A549 (cell line): ENCODE data around the gene MAGI2. TPM values are rescaled to one million over a fixed set of nuclear protein-coding genes. Genes with fewer than 3 reads are reported as not detected.

ENCODE experiments used
- ATAC-seq, 2 experiments: fragments of 200-7000 bp in 1 of 2; fragments of >200 bp in 1 of 2; cut with Nextera tagmentation in 1 of 2; cut with Tn5 transposase in 1 of 2; 3 replicates each; pipeline versions ENCODE4 v1.8.0 to v1.9.1; 2018 to 2020; ENCODE audit warnings: mild to moderate bottlenecking in 1 of 2, moderate library complexity in 1 of 2
- CTCF ChIA-PET: fragments of 300-600 bp; sonication (Branson Sonifier 250); formaldehyde crosslinking; extraction: SDS; loops from one replicate; lab custom pipeline; 2021; ENCODE audit warnings: antibody characterized with exemption, inconsistent platforms; lab: Yijun Ruan, JAX
- POLR2A ChIA-PET: fragments of 350-600 bp; formaldehyde crosslinking; extraction: SDS; loops from one replicate; lab custom pipeline; 2021; ENCODE audit warnings: antibody characterized with exemption, inconsistent platforms; lab: Yijun Ruan, JAX
- DNase-seq, 2 experiments: peaks; one replicate each; pipeline versions ENCODE4 v3.0.0 to v3.0.0-alpha.2; 2011 to 2016; ENCODE audit warnings: low read depth in 1 of 2, low spot score in 1 of 2
- FAIRE-seq: peaks from 2 replicates; lab custom pipeline; 2011; peaks lifted over from hg19 to GRCh38; lab: Jason Lieb, UNC
- H3K27ac ChIP-seq, 2 experiments: fragments of >200 bp; sonication (Bioruptor Twin); formaldehyde crosslinking; 3 replicates each; pipeline ENCODE4 v1.5.1; 2016 to 2017
- H3K4me1 ChIP-seq: fragments of >200 bp; sonication (Bioruptor Twin); formaldehyde crosslinking; 3 replicates; pipeline ENCODE4 v1.6.1; 2016
- H3K4me2 ChIP-seq: fragments of >200 bp; sonication (Bioruptor Twin); formaldehyde crosslinking; 3 replicates; pipeline ENCODE4 v1.6.1; 2016
- H3K4me3 ChIP-seq: fragments of >200 bp; sonication (Bioruptor Twin); formaldehyde crosslinking; 3 replicates; pipeline ENCODE4 v1.5.1; 2016
- H3K9me3 ChIP-seq: fragments of >200 bp; sonication (Bioruptor Twin); formaldehyde crosslinking; 3 replicates; pipeline ENCODE4 v1.6.1; 2016
- CBX8 ChIP-seq: fragments of 200-600 bp; sonication (generic); IDR thresholded peaks from 2 replicates; pipeline ENCODE4 v1.6.1; 2016
- EHF ChIP-seq: fragments of 250-450 bp; sonication (Bioruptor Pico); IDR thresholded peaks from 2 replicates; pipeline ENCODE4 v1.5.0; 2020; ENCODE audit warnings: mild to moderate bottlenecking
- EP300 ChIP-seq, 2 experiments: fragments of >200 bp; sonication (Bioruptor Twin); formaldehyde crosslinking; IDR thresholded peaks; 2 replicates in 1 of 2; 3 replicates in 1 of 2; pipeline ENCODE4 v1.6.1; 2016 to 2017
- FOSB ChIP-seq: fragments of 250-450 bp; sonication (Bioruptor Pico); IDR thresholded peaks from 2 replicates; pipeline ENCODE4 v1.5.0; 2020; ENCODE audit warnings: mild to moderate bottlenecking, moderate library complexity
- GATA3 ChIP-seq: IDR thresholded peaks from 2 replicates; pipeline ENCODE4 v1.6.1; 2012; ENCODE audit warnings: borderline replicate concordance
- JUN ChIP-seq, 2 experiments: fragments of >200 bp; sonication (Bioruptor Twin); formaldehyde crosslinking; IDR thresholded peaks; 2 replicates in 1 of 2; 3 replicates in 1 of 2; pipeline ENCODE4 v1.6.1; 2016 to 2017
- KDM1A ChIP-seq: fragments of 200-600 bp; sonication (generic); IDR thresholded peaks from 2 replicates; pipeline ENCODE4 v1.6.1; 2016; ENCODE audit warnings: low read depth, mild to moderate bottlenecking
- KDM5A ChIP-seq: fragments of 200-600 bp; sonication (generic); IDR thresholded peaks from 2 replicates; pipeline ENCODE4 v1.6.1; 2016; ENCODE audit warnings: antibody characterized with exemption, mild to moderate bottlenecking
- MAX ChIP-seq: IDR thresholded peaks from 2 replicates; pipeline ENCODE4 v1.6.1; 2012
- MAZ ChIP-seq: fragments of 150-350 bp; IDR thresholded peaks from 2 replicates; pipeline ENCODE4 v1.6.1; 2014; ENCODE audit warnings: antibody characterized with exemption, low read depth, low read length, borderline replicate concordance
- MYC ChIP-seq: IDR thresholded peaks from 2 replicates; pipeline ENCODE4 v1.6.1; 2012; ENCODE audit warnings: mild to moderate bottlenecking, inconsistent platforms, low read length, improper control_type of control experiment, borderline replicate concordance
- NPAS2 ChIP-seq: fragments of 250-450 bp; sonication (Bioruptor Pico); IDR thresholded peaks from 2 replicates; pipeline ENCODE4 v1.8.0; 2022; ENCODE audit warnings: mild to moderate bottlenecking, moderate library complexity, borderline replicate concordance
- PBX3 ChIP-seq: IDR thresholded peaks from 2 replicates; pipeline ENCODE4 v1.6.1; 2012
- POLR2A ChIP-seq: IDR thresholded peaks from 2 replicates; pipeline ENCODE4 v1.6.1; 2012; ENCODE audit warnings: mild to moderate bottlenecking, low read length
- POLR2AphosphoS2 ChIP-seq: conservative IDR thresholded peaks from 2 replicates; pipeline ENCODE4 v1.6.1; 2012; ENCODE audit warnings: low read length, improper control_type of control experiment, inconsistent platforms
- RCOR1 ChIP-seq: fragments of 150-350 bp; IDR thresholded peaks from 2 replicates; pipeline ENCODE4 v1.6.1; 2014; ENCODE audit warnings: antibody characterized with exemption, low read length, low read depth
- SREBF2 ChIP-seq: fragments of 450-650 bp; IDR thresholded peaks from 2 replicates; pipeline ENCODE4 v1.6.1; 2014; ENCODE audit warnings: mild to moderate bottlenecking, moderate library complexity
- ZC3H11A ChIP-seq: fragments of 450-650 bp; IDR thresholded peaks from 2 replicates; pipeline ENCODE4 v1.6.1; 2014; ENCODE audit warnings: antibody characterized with exemption, mild to moderate bottlenecking
- ZNF302 ChIP-seq: fragments of 250-450 bp; sonication (Bioruptor Pico); IDR thresholded peaks from 2 replicates; pipeline ENCODE4 v1.9.0; 2021; ENCODE audit warnings: inconsistent platforms, mild to moderate bottlenecking, moderate library complexity
- ZSCAN20 ChIP-seq: fragments of 250-450 bp; sonication (Bioruptor Pico); IDR thresholded peaks from 2 replicates; pipeline ENCODE4 v1.8.0; 2022; ENCODE audit warnings: mild to moderate bottlenecking, moderate library complexity
- WGBS: methylation state at CpG from one replicate; pipeline ENCODE4 v1.1.6; 2017; ENCODE audit errors: missing lambda C conversion rate; 5-methylcytosine and 5-hydroxymethylcytosine counted together
- polyA plus RNA-seq, 4 experiments: library from polyadenylated mRNA; depleted of rRNA in 3 of 4; stranded (reverse); fragments of >200 nt; fragmentation: RNase III in 1 of 4; extraction: RNeasy Plus Mini Kit Qiagen cat#74134 plus additional on column Dnase treatment in 1 of 4; gene quantifications; 2 replicates in 3 of 4; 3 replicates in 1 of 4; pipeline ENCODE4 v1.2.3, GENCODE V29; 2011 to 2017
- TF ChIP-seq, protein P1 (sequence below): IDR thresholded peaks from 2 replicates; pipeline ENCODE4 v1.6.1; 2012; ENCODE audit warnings: low read depth, borderline replicate concordance
- TF ChIP-seq, protein P2 (sequence below): fragments of >200 bp; sonication (Bioruptor Twin); formaldehyde crosslinking; IDR thresholded peaks from 2 replicates; pipeline ENCODE4 v1.6.1; 2016
- TF ChIP-seq, protein P3 (sequence below): fragments of 250-450 bp; sonication (Bioruptor Pico); IDR thresholded peaks from 2 replicates; pipeline ENCODE4 v1.5.0; 2020; ENCODE audit warnings: low read depth, mild to moderate bottlenecking, moderate library complexity
- TF ChIP-seq, protein P4 (sequence below): fragments of 150-350 bp; IDR thresholded peaks from 2 replicates; pipeline ENCODE4 v1.6.1; 2014; ENCODE audit warnings: low read depth, mild to moderate bottlenecking, low read length
- TF ChIP-seq, protein P5 (sequence below): fragments of >200 bp; sonication (Bioruptor Twin); formaldehyde crosslinking; IDR thresholded peaks from 3 replicates; pipeline ENCODE4 v1.5.1; 2016

The MAGI2 gene
- polyA plus RNA-seq, 2 of the 4 experiments (the other 2 are of a cell fraction), result 0.48 to 0.81 TPM

- POLR2A ChIA-PET, result no interaction called here
- DNase-seq (no peak), ATAC-seq (no peak)
These were observed 769.3 kb downstream of the MAGI2 start for GRCh38 chr7:78684201-78684600.

DNA sequence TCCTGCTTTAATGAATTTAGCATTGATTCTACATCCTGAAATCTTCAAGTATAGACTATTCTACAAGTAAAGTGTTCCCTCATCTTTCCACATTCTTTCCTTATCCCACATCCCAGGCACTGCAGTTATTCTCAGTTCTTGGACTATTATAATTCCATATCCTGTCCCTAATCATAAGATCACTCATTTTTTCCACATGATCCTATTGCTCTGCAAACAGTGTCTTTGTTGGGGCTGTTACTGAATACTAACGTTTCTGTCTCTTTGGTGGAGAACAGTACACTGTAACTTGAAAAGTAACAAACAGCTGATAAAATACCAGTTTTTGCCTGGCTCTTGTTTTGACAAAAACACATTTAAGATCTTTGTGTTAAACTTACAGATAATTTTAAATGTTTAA is 769.9 kb downstream of the MAGI2 start:
- no peaks in the 10 kb centered on the region for H3K4me1 ChIP-seq
- ATAC-seq, result no peak
- WGBS, result 0% methylated on average over 1 of the region's 1 CpG
- POLR2A ChIA-PET, result no interaction called here
- H3K9me3 ChIP-seq, result no peaks in the 10 kb centered on the region
- no peak for FAIRE-seq
- TF ChIP-seq RCOR1 (no peak), EP300 (IDR thresholded peaks at IDR 0.05) (no peak), KDM1A (no peak), EHF (no peak), GATA3 (no peak), KDM5A (no peak), ZSCAN20 (no peak), MAZ (no peak), POLR2A (no peak), ZC3H11A (no peak), FOSB (CRISPR knock-in tag) (no peak), MYC (no peak), ZNF302 (CRISPR knock-in tag) (no peak), JUN (IDR thresholded peaks at IDR 0.05) (no peak), PBX3 (no peak)
- TF ChIP-seq, protein P1, sequence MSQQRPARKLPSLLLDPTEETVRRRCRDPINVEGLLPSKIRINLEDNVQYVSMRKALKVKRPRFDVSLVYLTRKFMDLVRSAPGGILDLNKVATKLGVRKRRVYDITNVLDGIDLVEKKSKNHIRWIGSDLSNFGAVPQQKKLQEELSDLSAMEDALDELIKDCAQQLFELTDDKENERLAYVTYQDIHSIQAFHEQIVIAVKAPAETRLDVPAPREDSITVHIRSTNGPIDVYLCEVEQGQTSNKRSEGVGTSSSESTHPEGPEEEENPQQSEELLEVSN, result no peak
- TF ChIP-seq, protein P2, sequence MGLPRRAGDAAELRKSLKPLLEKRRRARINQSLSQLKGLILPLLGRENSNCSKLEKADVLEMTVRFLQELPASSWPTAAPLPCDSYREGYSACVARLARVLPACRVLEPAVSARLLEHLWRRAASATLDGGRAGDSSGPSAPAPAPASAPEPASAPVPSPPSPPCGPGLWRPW, result no peak
- TF ChIP-seq, protein P3, sequence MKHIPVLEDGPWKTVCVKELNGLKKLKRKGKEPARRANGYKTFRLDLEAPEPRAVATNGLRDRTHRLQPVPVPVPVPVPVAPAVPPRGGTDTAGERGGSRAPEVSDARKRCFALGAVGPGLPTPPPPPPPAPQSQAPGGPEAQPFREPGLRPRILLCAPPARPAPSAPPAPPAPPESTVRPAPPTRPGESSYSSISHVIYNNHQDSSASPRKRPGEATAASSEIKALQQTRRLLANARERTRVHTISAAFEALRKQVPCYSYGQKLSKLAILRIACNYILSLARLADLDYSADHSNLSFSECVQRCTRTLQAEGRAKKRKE (CRISPR knock-in tag), result no peak
- H3K27ac ChIP-seq, result no peak overlapping the region
- CTCF ChIA-PET, result no interaction called here
- no peak overlapping the region for H3K4me3 ChIP-seq
- no peak overlapping the region for H3K4me2 ChIP-seq
- DNase-seq, result no peak

More at GRCh38 chr7:78684201-78684600, 769.3 kb downstream of the MAGI2 start:
- WGBS, result 8% methylated on average over 1 of the region's 1 CpG
- TF ChIP-seq NPAS2 (CRISPR knock-in tag) (no peak), CBX8 (no peak), EP300 (IDR thresholded peaks at IDR 0.05) (no peak), RCOR1 (no peak), MAX (no peak), SREBF2 (no peak), POLR2AphosphoS2 (no peak)
- TF ChIP-seq, protein P4, sequence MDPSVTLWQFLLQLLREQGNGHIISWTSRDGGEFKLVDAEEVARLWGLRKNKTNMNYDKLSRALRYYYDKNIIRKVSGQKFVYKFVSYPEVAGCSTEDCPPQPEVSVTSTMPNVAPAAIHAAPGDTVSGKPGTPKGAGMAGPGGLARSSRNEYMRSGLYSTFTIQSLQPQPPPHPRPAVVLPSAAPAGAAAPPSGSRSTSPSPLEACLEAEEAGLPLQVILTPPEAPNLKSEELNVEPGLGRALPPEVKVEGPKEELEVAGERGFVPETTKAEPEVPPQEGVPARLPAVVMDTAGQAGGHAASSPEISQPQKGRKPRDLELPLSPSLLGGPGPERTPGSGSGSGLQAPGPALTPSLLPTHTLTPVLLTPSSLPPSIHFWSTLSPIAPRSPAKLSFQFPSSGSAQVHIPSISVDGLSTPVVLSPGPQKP, result no peak
- TF ChIP-seq, protein P5, sequence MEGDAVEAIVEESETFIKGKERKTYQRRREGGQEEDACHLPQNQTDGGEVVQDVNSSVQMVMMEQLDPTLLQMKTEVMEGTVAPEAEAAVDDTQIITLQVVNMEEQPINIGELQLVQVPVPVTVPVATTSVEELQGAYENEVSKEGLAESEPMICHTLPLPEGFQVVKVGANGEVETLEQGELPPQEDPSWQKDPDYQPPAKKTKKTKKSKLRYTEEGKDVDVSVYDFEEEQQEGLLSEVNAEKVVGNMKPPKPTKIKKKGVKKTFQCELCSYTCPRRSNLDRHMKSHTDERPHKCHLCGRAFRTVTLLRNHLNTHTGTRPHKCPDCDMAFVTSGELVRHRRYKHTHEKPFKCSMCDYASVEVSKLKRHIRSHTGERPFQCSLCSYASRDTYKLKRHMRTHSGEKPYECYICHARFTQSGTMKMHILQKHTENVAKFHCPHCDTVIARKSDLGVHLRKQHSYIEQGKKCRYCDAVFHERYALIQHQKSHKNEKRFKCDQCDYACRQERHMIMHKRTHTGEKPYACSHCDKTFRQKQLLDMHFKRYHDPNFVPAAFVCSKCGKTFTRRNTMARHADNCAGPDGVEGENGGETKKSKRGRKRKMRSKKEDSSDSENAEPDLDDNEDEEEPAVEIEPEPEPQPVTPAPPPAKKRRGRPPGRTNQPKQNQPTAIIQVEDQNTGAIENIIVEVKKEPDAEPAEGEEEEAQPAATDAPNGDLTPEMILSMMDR, result no peak
- no peak overlapping the region for H3K27ac ChIP-seq
- no peak for FAIRE-seq
- CTCF ChIA-PET, result no interaction called here
- no peak overlapping the region for H3K4me2 ChIP-seq
- no peak overlapping the region for H3K4me3 ChIP-seq
- H3K4me1 ChIP-seq, result no peaks in the 10 kb centered on the region
- H3K9me3 ChIP-seq, result no peaks in the 10 kb centered on the region
